Kidney (tissue), 14 donors: ENCODE data around the gene HTR5A. TPM values are rescaled to one million over a fixed set of nuclear protein-coding genes. Genes with fewer than 3 reads are reported as not detected.
"Not testable (repeated sequence)": the region's sequence is repeated elsewhere in the genome, so short reads cannot be mapped to it uniquely, and the experiment has no call there.

ENCODE experiments used
- DNase-seq, 5 donors: peaks; one replicate each; pipeline ENCODE4 v3.0.0-alpha.2; 2013 to 2020
- FAIRE-seq: peaks from 2 replicates; lab custom pipeline; 2012; peaks lifted over from hg19 to GRCh38; lab: Jason Lieb, UNC
- H3K27ac ChIP-seq, 2 donors: one replicate each; pipeline ENCODE4 v1.7.0; 2013; ENCODE audit warnings: low read depth in 2 of 2, low read length in 2 of 2, inconsistent platforms in 1 of 2
- H3K27me3 ChIP-seq: one replicate; pipeline ENCODE4 v1.7.1; 2013; ENCODE audit warnings: low read length, inconsistent platforms; ENCODE audit not compliant: control insufficient read depth, insufficient read depth
- H3K36me3 ChIP-seq, 3 donors: one replicate each; pipeline versions ENCODE4 v1.7.0 to v1.7.1; 2013; ENCODE audit warnings: low read length in 3 of 3, control low read depth in 1 of 3, inconsistent platforms in 1 of 3; ENCODE audit not compliant: insufficient read depth in 3 of 3, control insufficient read depth in 2 of 3
- H3K4me1 ChIP-seq, 3 donors: one replicate each; pipeline versions ENCODE4 v1.7.0 to v1.7.1; 2013; ENCODE audit warnings: low read length in 3 of 3, inconsistent platforms in 1 of 3, low read depth in 1 of 3; ENCODE audit not compliant: control insufficient read depth in 2 of 3, insufficient read depth in 2 of 3
- H3K4me3 ChIP-seq, 3 donors: one replicate each; pipeline versions ENCODE4 v1.7.0 to v1.8.1; 2013; ENCODE audit warnings: low read length in 3 of 3, control low read depth in 1 of 3, inconsistent platforms in 1 of 3
- H3K9ac ChIP-seq, 3 donors: one replicate each; pipeline versions ENCODE4 v1.7.0 to v1.7.1; 2013; ENCODE audit warnings: low read length in 3 of 3, control low read depth in 1 of 3, inconsistent platforms in 1 of 3
- H3K9me3 ChIP-seq, 3 donors: one replicate each; pipeline versions ENCODE4 v1.7.0 to v1.7.1; 2013; ENCODE audit warnings: low read length in 3 of 3, control low read depth in 1 of 3, inconsistent platforms in 1 of 3; ENCODE audit not compliant: control insufficient read depth in 2 of 3, insufficient read depth in 1 of 3
- intact Hi-C: fragments of 100-400 bp; cut with DNase I; formaldehyde crosslinking; loops from one replicate; pipeline ENCODE4 v1.11.1; 2022
- polyA plus RNA-seq: library from polyadenylated mRNA; stranded (reverse); fragments of 350-450 nt; fragmentation: Illumina TruSeq; extraction: RNeasy Lipid Tissue Mini Kit (QIAGEN cat#74804); gene quantifications from one replicate; pipeline ENCODE4 v1.2.3, GENCODE V29; 2014; ENCODE audit warnings: low read depth, low replicate concordance; ENCODE audit not compliant: insufficient read depth
- total RNA-seq: library from RNA; stranded (reverse); fragmentation: NEBNext Ultra II Directional; extraction: Animal tissue kit (Norgen Biotek cat#: 25700); gene quantifications from one replicate; pipeline ENCODE4 v1.2.1, GENCODE V29; 2021
- TF ChIP-seq, protein P1 (sequence below): IDR thresholded peaks from 3 replicates; pipeline ENCODE4 v1.5.1; 2012; ENCODE audit warnings: mild to moderate bottlenecking, moderate library complexity, borderline replicate concordance; ENCODE audit not compliant: insufficient read depth; ENCODE audit errors: extremely low read depth
- donor health status: control.
- donor health status: control.
- donor health status: control.
- donor health status: control.
- donor health status: control.
- donor health status: DM: yes; HTN: yes; CAD: no.
- donor health status: Normal renal cell carcinoma (clear cell type).

HTR5A gene
- total and polyA plus RNA-seq, 2 donors from 2014 or later = not detected

DNA sequence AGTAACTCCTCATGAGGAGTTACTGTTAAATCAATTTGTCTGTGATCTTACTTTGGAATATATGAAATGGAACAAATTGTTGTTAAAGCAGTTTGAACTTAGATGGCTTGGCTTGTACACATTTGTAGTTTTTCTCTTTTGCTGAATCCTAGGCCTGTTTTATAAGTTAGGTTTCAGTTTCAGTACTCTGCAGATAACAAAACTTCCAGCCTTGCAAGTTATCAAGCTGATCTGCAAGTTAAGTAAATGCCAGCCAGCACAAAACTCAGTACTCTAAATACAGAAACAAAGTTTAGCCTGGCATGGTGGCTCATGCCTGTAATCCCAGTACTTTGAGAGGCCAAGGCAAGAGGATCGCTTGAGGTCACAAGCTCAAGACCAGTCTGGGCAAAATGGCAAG lies 42.2 kb upstream of the HTR5A start:
- H3K4me1 ChIP-seq = no peaks in the 10 kb centered on the region

DNA sequence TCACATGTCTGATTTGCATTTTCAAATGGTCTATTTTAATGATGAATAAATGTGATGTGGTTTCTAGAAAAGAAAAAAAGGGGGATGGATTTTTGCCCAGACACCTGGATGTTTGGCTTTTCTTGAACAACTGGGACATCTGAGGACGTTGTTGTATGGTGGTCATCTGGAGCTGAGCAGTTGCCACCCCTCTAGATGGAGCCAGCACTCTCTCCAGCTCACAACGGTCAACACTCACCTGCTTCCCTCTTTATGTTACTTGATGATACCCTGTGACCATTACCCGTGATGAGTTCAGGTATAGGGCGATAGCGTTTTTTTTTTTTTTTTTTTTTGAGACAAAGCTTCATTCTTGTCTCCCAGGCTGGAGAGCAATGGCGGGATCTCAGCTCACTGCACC lies 37.1 kb upstream of the HTR5A start:
- Histone ChIP-seq H3K27ac (no peak overlapping the region), H3K27me3 (no peaks in the 10 kb centered on the region), H3K36me3 (no peaks in the 10 kb centered on the region), H3K9me3 (peaks cover 0 to 2% (median 0%) of the 10 kb centered on the region in 3 donors), H3K4me3 (no peak overlapping the region), H3K4me1 (no peaks in the 10 kb centered on the region), H3K9ac (no peak overlapping the region)
- DNase-seq = no peak
- intact Hi-C loops = no loop called here
- FAIRE-seq = no peak
- TF ChIP-seq, protein P1, sequence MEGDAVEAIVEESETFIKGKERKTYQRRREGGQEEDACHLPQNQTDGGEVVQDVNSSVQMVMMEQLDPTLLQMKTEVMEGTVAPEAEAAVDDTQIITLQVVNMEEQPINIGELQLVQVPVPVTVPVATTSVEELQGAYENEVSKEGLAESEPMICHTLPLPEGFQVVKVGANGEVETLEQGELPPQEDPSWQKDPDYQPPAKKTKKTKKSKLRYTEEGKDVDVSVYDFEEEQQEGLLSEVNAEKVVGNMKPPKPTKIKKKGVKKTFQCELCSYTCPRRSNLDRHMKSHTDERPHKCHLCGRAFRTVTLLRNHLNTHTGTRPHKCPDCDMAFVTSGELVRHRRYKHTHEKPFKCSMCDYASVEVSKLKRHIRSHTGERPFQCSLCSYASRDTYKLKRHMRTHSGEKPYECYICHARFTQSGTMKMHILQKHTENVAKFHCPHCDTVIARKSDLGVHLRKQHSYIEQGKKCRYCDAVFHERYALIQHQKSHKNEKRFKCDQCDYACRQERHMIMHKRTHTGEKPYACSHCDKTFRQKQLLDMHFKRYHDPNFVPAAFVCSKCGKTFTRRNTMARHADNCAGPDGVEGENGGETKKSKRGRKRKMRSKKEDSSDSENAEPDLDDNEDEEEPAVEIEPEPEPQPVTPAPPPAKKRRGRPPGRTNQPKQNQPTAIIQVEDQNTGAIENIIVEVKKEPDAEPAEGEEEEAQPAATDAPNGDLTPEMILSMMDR = no peak

More for the DNA sequence above, 42.2 kb upstream of the HTR5A start:
- H3K9ac ChIP-seq = no peak overlapping the region
- H3K27me3 ChIP-seq = no peaks in the 10 kb centered on the region
- no peak for DNase-seq
- H3K27ac ChIP-seq = no peak overlapping the region
- H3K36me3 ChIP-seq = no peaks in the 10 kb centered on the region
- TF ChIP-seq, protein P1 = no peak
- H3K9me3 ChIP-seq = peaks cover 0 to 2% (median 0%) of the 10 kb centered on the region in 3 donors
- H3K4me3 ChIP-seq = no peak overlapping the region
- intact Hi-C loops = no loop called here
- FAIRE-seq = no peak

DNA sequence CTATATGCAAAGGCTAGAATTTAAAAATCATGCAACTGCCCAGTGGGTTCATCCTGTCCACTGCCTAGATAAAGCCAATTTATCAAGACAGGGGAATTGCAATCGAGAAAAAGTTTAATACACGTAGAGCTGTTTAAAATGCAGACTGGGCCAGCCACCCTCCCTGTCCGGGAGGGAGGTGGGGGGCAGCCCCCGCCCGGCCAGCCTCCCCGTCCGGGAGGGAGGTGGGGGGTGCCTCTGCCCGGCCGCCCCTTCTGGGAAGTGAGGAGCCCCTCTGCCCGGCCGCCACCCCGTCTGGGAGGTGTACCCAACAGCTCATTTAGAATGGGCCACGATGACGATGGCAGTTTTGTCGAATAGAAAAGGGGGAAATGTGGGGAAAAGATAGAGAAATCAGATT lies 35.6 kb upstream of the HTR5A start:
- intact Hi-C loops, H3K4me3 ChIP-seq, H3K9me3 ChIP-seq, H3K4me1 ChIP-seq, DNase-seq, H3K36me3 ChIP-seq, H3K9ac ChIP-seq, FAIRE-seq, H3K27ac ChIP-seq, H3K27me3 ChIP-seq: not testable (repeated sequence)

DNA sequence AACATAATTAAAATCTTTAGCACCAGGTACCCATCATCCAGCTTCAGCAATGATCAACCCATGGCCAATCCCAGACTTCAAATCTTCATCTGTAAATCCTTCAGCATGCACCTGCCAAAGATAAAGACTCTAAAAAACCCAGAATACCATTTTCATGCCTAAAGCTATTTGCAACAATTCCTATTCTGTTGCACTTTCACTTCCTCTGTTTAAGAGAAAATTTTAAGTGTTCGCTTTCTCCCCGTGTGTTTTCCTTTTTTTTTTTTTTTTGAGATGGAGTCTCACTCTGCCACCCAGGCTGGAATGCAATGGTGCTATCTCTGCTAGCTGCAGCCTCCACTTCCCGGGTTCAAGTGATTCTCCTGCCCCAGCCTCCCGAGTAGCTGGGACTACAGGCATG lies 31.8 kb upstream of the HTR5A start:
- Histone ChIP-seq H3K27ac (no peak overlapping the region), H3K27me3 (no peaks in the 10 kb centered on the region), H3K36me3 (no peaks in the 10 kb centered on the region), H3K4me1 (no peaks in the 10 kb centered on the region), H3K4me3 (no peak overlapping the region), H3K9me3 (no peaks in the 10 kb centered on the region), H3K9ac (no peak overlapping the region)
- intact Hi-C loops = no loop called here
- DNase-seq (no peak), FAIRE-seq (no peak)
- TF ChIP-seq, protein P1 = no peak
